Tibial artery (tissue), 4 donors: ENCODE data around the gene PPIL4.

ENCODE experiments used
- DNase-seq, 2 donors: peaks; one replicate each; pipeline ENCODE4 v3.0.0-alpha.2; 2019
- H3K27ac ChIP-seq, 2 donors: fragments of 200-600 bp; sonication (generic) in 1 of 2; 1 replicate in 1 of 2; 2 replicates in 1 of 2; pipeline ENCODE4 v1.5.1; 2018 to 2019; ENCODE audit warnings: mild to moderate bottlenecking in 1 of 2
- H3K27me3 ChIP-seq, 2 donors: fragments of 200-600 bp; sonication (generic) in 1 of 2; one replicate each; pipeline versions ENCODE4 v1.5.1 to v1.6.0; 2016 to 2019
- H3K36me3 ChIP-seq, 3 donors: fragments of 200-600 bp; sonication (generic) in 2 of 3; one replicate each; pipeline ENCODE4 v1.5.1; 2016 to 2019; ENCODE audit warnings: mild to moderate bottlenecking in 2 of 3
- H3K4me1 ChIP-seq, 4 donors: fragments of 200-600 bp; sonication (generic) in 2 of 4; 1 replicate in 3 of 4; 2 replicates in 1 of 4; pipeline ENCODE4 v1.5.1; 2016 to 2019
- H3K4me3 ChIP-seq, 2 donors: fragments of 200-600 bp; sonication (generic) in 1 of 2; 1 replicate in 1 of 2; 2 replicates in 1 of 2; pipeline ENCODE4 v1.5.1; 2018 to 2019; ENCODE audit warnings: mild to moderate bottlenecking in 2 of 2
- H3K9me3 ChIP-seq, 3 donors: fragments of 200-600 bp; sonication (generic) in 1 of 3; one replicate each; pipeline ENCODE4 v1.5.1; 2016 to 2019
- CTCF ChIP-seq, 2 experiments: fragments of 200-600 bp in 1 of 2; fragments of 450-650 bp in 1 of 2; IDR thresholded peaks; one replicate each; pipeline ENCODE4 v1.5.1; 2017 to 2019; ENCODE audit warnings: antibody characterized with exemption in 2 of 2, mild to moderate bottlenecking in 1 of 2, moderate library complexity in 1 of 2
- intact Hi-C: fragments of 100-400 bp; cut with DNase I; formaldehyde crosslinking; loops from one replicate; pipeline ENCODE4 v1.15.0; 2023; ENCODE audit warnings: low total_unique reads

Gene PPIL4

DNA sequence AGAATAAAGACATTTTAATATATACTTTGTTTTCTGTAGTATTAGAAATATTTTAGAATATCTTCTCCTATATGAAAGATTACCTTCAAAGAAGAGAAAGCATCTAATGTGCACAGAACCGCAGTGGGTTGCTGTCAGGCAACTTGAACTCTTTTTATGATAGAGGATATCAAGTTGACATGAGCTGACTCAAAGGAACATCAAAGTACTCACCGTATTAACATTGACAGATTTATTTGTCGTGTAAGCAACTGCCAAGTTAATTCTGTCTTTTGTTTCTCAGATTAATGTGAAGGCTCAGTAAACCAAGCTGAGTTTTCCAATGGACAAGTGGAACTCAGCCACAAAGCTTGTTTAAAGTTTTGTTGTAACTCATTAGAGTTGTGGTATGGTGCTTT is 18.1 kb upstream of the PPIL4 start:
- Histone ChIP-seq H3K36me3 (no peaks in the 10 kb centered on the region), H3K27ac (no peak overlapping the region), H3K4me3 (no peak overlapping the region), H3K9me3 (no peaks in the 10 kb centered on the region), H3K27me3 (no peaks in the 10 kb centered on the region), H3K4me1 (peaks cover 0 to 23% (median 12%) of the 10 kb centered on the region in 4 donors)
- intact Hi-C loops: loop anchor here (2.0 to 10.0 kb wide), 2 partner anchors 17 to 81 kb away; partner anchors contain the start of genes KATNA1 and PPIL4
- DNase-seq: no peak
- TF ChIP-seq CTCF (IDR thresholded peaks at IDR 0.05): no peak

GRCh38 chr6:149563203-149563927 is 17.5 kb upstream of the PPIL4 start:
- DNase-seq: no peak
- no peak for TF ChIP-seq CTCF (IDR thresholded peaks at IDR 0.05)
- Histone ChIP-seq H3K4me1 (peaks cover 0 to 21% (median 12%) of the 10 kb centered on the region in 4 donors), H3K27me3 (no peaks in the 10 kb centered on the region), H3K4me3 (no peak overlapping the region), H3K9me3 (no peaks in the 10 kb centered on the region), H3K27ac (no peak overlapping the region), H3K36me3 (no peaks in the 10 kb centered on the region)
- intact Hi-C loops: loop anchor here (10.0 kb wide), 1 partner anchor 81 kb away; the partner anchor contains the start of gene KATNA1

DNA sequence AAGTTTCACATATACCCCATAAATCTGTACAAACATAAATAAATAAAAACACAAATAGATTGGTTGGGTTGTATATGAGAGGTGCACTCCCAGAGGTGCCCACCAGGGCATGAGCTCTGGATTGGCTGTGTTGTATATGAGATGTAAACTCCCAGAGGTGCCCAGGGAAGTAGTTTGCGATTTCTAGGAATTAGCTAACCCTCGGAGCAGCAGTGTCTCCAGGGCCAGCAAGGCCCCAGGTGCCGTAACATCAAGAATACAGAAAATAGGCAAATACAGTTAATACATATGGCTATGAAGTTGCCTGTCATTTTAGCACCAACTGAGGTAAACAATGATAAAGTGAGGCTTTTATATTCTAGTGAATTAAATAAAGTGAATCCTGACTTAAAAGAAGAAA is 14.9 kb upstream of the PPIL4 start:
- Histone ChIP-seq H3K4me1 (peaks cover 0 to 10% (median 3%) of the 10 kb centered on the region in 4 donors), H3K4me3 (no peak overlapping the region), H3K27ac (no peak overlapping the region), H3K27me3 (no peaks in the 10 kb centered on the region), H3K9me3 (no peaks in the 10 kb centered on the region), H3K36me3 (no peaks in the 10 kb centered on the region)
- peak; percentile 14 to 23 for TF ChIP-seq CTCF (IDR thresholded peaks at IDR 0.05)
- intact Hi-C loops: loop anchor here (10.0 kb wide), 1 partner anchor 84 kb away; the partner anchor contains the start of gene KATNA1
- no peak for DNase-seq

- Histone ChIP-seq H3K4me1 (peaks cover 0 to 2% (median 0%) of the 10 kb centered on the region in 4 donors), H3K36me3 (no peaks in the 10 kb centered on the region), H3K27ac (no peak overlapping the region), H3K9me3 (no peaks in the 10 kb centered on the region), H3K27me3 (no peaks in the 10 kb centered on the region), H3K4me3 (no peak overlapping the region)
- no peak for TF ChIP-seq CTCF (IDR thresholded peaks at IDR 0.05)
- intact Hi-C loops: no loop called here
- no peak for DNase-seq
Observed at GRCh38 chr6:149559389-149559788, 13.5 kb upstream of the PPIL4 start.

DNA sequence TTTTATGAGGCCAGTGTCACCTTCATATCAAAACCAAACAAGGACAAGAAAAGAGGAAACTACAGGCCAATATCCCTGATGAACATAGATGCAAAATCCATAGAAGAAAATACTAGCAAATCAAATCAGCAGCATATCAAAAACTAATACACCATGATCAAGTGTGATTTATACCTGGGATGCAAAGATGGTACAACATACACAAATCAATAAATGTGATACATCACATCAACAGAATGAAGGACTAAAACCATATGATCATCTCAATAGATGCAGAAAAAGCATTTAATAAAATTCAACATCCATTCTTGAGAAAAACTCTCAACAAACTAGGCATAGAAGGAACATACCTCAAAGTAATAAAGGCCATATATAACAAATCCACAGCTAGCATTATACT is 12.2 kb upstream of the PPIL4 start:
- no peak overlapping the region for H3K27ac ChIP-seq
- H3K36me3 ChIP-seq: no peaks in the 10 kb centered on the region
- intact Hi-C loops: no loop called here
- H3K4me3 ChIP-seq: no peak overlapping the region
- peaks cover 0 to 4% of the 10 kb centered on the region in 2 donors for H3K27me3 ChIP-seq
- DNase-seq: no peak
- H3K9me3 ChIP-seq: no peaks in the 10 kb centered on the region
- H3K4me1 ChIP-seq: no peaks in the 10 kb centered on the region
- no peak for TF ChIP-seq CTCF (IDR thresholded peaks at IDR 0.05)
